ENCODE results near the gene DPH1.

The DPH1 gene

DNA sequence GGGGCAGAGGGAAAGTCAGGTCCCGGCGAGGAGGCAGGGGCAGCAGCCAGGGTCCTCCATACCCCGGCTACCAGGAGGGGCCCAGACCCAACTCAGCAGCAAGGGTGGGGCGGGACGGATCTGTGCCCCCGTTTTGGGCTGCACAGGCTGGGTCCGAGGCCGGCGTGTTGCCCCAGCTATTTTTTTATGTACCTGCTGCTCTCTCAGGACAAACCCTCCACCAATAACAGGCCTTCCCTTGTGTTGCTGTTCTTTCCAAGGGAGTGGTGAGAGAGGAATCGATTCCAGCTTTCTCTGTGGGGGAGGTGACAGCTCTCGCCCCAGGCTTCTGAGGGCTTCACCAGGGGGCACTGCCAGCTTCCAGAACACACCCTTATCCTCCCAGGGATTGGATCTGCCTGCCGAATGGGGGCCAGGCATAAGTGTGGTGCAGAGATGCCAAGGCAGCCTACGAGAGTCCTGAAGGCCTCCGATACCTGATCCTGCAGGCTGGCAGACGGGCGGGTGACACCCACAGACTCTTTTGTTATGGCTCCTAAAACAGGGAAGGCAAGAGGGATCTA, 27.1 kb upstream of the DPH1 start:
- Histone ChIP-seq H3K79me2 (ENCODE audit: insufficient read depth, low read length) (no peaks in the 10 kb centered on the region), H3K9me2 (replicated peaks; ENCODE audit: low read depth, low read length) (no peaks in the 10 kb centered on the region), H3F3A (ENCODE audit: low read depth) (no peaks in the 10 kb centered on the region), H3K27me3 (ENCODE audit: insufficient read depth, low read length, poor library complexity, severe bottlenecking) (no peaks in the 10 kb centered on the region), H3K4me3 (ENCODE audit: low read length, poor library complexity, severe bottlenecking) (no peak overlapping the region), H2AFZ (ENCODE audit: low read length) (no peak overlapping the region), H3K36me3 (ENCODE audit: insufficient read depth, low read length) (no peaks in the 10 kb centered on the region), H3K9me3 (ENCODE audit: insufficient read depth, low read depth, low read length) (no peaks in the 10 kb centered on the region), H3K4me2 (ENCODE audit: low read depth, low read length, poor library complexity, severe bottlenecking) (no peak overlapping the region), H3K4me1 (ENCODE audit: insufficient read depth, low read length, poor library complexity, severe bottlenecking) (no peaks in the 10 kb centered on the region), H3K9ac (ENCODE audit: low read depth, low read length, poor library complexity, severe bottlenecking) (no peak overlapping the region), H4K20me1 (ENCODE audit: insufficient read depth, low read length, poor library complexity, severe bottlenecking) (no peaks in the 10 kb centered on the region)
- TF ChIP-seq, protein P1, sequence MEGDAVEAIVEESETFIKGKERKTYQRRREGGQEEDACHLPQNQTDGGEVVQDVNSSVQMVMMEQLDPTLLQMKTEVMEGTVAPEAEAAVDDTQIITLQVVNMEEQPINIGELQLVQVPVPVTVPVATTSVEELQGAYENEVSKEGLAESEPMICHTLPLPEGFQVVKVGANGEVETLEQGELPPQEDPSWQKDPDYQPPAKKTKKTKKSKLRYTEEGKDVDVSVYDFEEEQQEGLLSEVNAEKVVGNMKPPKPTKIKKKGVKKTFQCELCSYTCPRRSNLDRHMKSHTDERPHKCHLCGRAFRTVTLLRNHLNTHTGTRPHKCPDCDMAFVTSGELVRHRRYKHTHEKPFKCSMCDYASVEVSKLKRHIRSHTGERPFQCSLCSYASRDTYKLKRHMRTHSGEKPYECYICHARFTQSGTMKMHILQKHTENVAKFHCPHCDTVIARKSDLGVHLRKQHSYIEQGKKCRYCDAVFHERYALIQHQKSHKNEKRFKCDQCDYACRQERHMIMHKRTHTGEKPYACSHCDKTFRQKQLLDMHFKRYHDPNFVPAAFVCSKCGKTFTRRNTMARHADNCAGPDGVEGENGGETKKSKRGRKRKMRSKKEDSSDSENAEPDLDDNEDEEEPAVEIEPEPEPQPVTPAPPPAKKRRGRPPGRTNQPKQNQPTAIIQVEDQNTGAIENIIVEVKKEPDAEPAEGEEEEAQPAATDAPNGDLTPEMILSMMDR (conservative IDR thresholded peaks at IDR 0.05; ENCODE audit: low read length) = no peak
- TF ChIP-seq EZH2phosphoT487 (IDR thresholded peaks at IDR 0.05; ENCODE audit: borderline replicate concordance) = no peak

DNA sequence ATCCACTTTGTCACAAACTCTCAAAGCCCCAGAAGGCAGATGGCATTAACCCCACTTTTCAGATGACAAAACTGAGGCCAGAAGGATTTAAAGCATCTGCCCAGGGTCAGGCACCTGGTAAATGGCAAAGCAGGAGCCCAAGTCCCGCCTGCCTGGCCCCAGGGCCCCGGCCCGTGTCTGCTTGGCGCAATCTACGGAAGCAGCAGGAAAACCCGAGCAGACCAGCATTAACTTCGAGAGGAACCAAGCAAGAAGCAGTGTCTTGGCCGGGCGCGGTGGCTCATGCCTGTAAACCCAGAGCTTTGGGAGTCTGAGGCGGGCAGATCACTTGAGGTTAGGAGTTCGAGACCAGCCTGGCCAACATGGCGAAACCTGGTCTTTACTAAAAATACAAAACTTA, 26.4 kb upstream of the DPH1 start:
- H4K20me1 ChIP-seq (ENCODE audit: insufficient read depth, low read length, poor library complexity, severe bottlenecking) = no peaks in the 10 kb centered on the region

DNA sequence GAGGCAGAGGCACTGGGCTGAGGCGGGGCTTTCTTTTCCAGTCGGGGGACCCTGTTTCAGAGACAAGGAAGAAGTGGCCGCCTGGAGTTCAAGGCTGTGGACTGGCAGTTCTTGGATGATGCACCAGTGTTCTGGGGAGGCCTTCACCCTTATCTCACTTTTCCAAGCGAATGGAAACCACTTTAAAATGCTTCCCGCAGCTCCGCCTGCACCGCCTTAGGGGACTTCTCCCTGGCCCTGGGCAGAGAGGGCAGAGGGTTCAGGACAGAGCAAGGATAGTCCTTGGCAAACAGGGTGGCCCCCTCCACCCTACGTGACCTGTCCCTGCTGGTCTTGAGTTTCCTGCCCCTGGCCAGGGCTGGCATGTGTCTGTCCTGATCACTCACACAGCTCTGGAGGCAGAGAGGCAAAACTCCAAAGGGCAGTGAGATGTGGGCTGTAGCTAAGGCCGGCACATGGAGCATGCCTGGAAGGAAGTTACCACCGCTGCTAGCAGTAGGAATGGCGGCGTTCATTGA, 25.5 kb upstream of the DPH1 start:
- Histone ChIP-seq H3K9ac (ENCODE audit: low read depth, low read length, poor library complexity, severe bottlenecking) (no peak overlapping the region), H4K20me1 (ENCODE audit: insufficient read depth, low read length, poor library complexity, severe bottlenecking) (no peaks in the 10 kb centered on the region), H3K9me3 (ENCODE audit: insufficient read depth, low read depth, low read length) (no peaks in the 10 kb centered on the region), H3K79me2 (ENCODE audit: insufficient read depth, low read length) (no peaks in the 10 kb centered on the region), H3K36me3 (ENCODE audit: insufficient read depth, low read length) (no peaks in the 10 kb centered on the region), H3K4me3 (ENCODE audit: low read length, poor library complexity, severe bottlenecking) (no peak overlapping the region), H3F3A (ENCODE audit: low read depth) (no peaks in the 10 kb centered on the region), H3K27me3 (ENCODE audit: insufficient read depth, low read length, poor library complexity, severe bottlenecking) (no peaks in the 10 kb centered on the region), H3K4me2 (ENCODE audit: low read depth, low read length, poor library complexity, severe bottlenecking) (no peak overlapping the region), H3K4me1 (ENCODE audit: insufficient read depth, low read length, poor library complexity, severe bottlenecking) (no peaks in the 10 kb centered on the region), H2AFZ (ENCODE audit: low read length) (no peak overlapping the region), H3K9me2 (replicated peaks; ENCODE audit: low read depth, low read length) (no peaks in the 10 kb centered on the region)
- TF ChIP-seq, protein P1 (conservative IDR thresholded peaks at IDR 0.05; ENCODE audit: low read length) = no peak
- TF ChIP-seq EZH2phosphoT487 (IDR thresholded peaks at IDR 0.05; ENCODE audit: borderline replicate concordance) = no peak

More for the DNA sequence above, 26.4 kb upstream of the DPH1 start:
- H3F3A ChIP-seq (ENCODE audit: low read depth) = no peaks in the 10 kb centered on the region
- no peaks in the 10 kb centered on the region for H3K4me1 ChIP-seq (ENCODE audit: insufficient read depth, low read length, poor library complexity, severe bottlenecking)
- no peak for TF ChIP-seq EZH2phosphoT487 (IDR thresholded peaks at IDR 0.05; ENCODE audit: borderline replicate concordance)
- TF ChIP-seq, protein P1 (conservative IDR thresholded peaks at IDR 0.05; ENCODE audit: low read length) = no peak
- no peaks in the 10 kb centered on the region for H3K36me3 ChIP-seq (ENCODE audit: insufficient read depth, low read length)
- H3K4me3 ChIP-seq (ENCODE audit: low read length, poor library complexity, severe bottlenecking) = no peak overlapping the region
- no peaks in the 10 kb centered on the region for H3K9me3 ChIP-seq (ENCODE audit: insufficient read depth, low read depth, low read length)
- no peaks in the 10 kb centered on the region for H3K27me3 ChIP-seq (ENCODE audit: insufficient read depth, low read length, poor library complexity, severe bottlenecking)
- no peak overlapping the region for H3K9ac ChIP-seq (ENCODE audit: low read depth, low read length, poor library complexity, severe bottlenecking)
- no peaks in the 10 kb centered on the region for H3K79me2 ChIP-seq (ENCODE audit: insufficient read depth, low read length)
- H2AFZ ChIP-seq (ENCODE audit: low read length) = no peak overlapping the region
- no peak overlapping the region for H3K4me2 ChIP-seq (ENCODE audit: low read depth, low read length, poor library complexity, severe bottlenecking)
- H3K9me2 ChIP-seq (replicated peaks; ENCODE audit: low read depth, low read length) = no peaks in the 10 kb centered on the region
